IMR-90 (cell line): Measurements from ENCODE around the gene WASF3. TPM values are rescaled to one million over a fixed set of nuclear protein-coding genes. Genes with fewer than 3 reads are reported as not detected.

Experiments
- ATAC-seq: fragments of 200-7000 bp; cut with Tn5 transposase; 2 replicates; pipeline ENCODE4 v1.9.1; 2020; ENCODE audit warnings: low read depth, mild to moderate bottlenecking, moderate library complexity
- BruUV-seq: library from RNA; stranded (reverse); fragments of 400-500 nt; replicated peaks from 2 replicates; lab custom pipeline; 2021; lab: Mats Ljungman, UMichigan
- CTCF ChIA-PET: fragments of 300-600 bp; formaldehyde crosslinking; extraction: SDS; loops from one replicate; lab custom pipeline; 2021; ENCODE audit warnings: antibody characterized with exemption; lab: Yijun Ruan, JAX
- POLR2A ChIA-PET: fragments of 300-600 bp; sonication (Branson Sonifier 250); formaldehyde crosslinking; loops from one replicate; lab custom pipeline; 2022; ENCODE audit warnings: antibody characterized with exemption; ENCODE audit not compliant: unreplicated experiment; lab: Charles Lee
- DNase-seq: peaks from one replicate; pipeline ENCODE4 v3.0.0; 2013
- H2AFZ ChIP-seq: replicated peaks from 2 replicates; pipeline ENCODE3; 2013; ENCODE audit warnings: low read length, mild to moderate bottlenecking; ENCODE audit not compliant: poor library complexity
- H2AK5ac ChIP-seq: 2 replicates; pipeline ENCODE4 v1.6.1; 2013; ENCODE audit warnings: low read depth, low read length, inconsistent platforms
- H2AK9ac ChIP-seq: replicated peaks from 2 replicates; pipeline ENCODE3; 2013; ENCODE audit warnings: mild to moderate bottlenecking, low read depth, low read length, moderate library complexity; ENCODE audit not compliant: poor library complexity
- H2BK120ac ChIP-seq: 2 replicates; pipeline ENCODE4 v1.6.1; 2013; ENCODE audit warnings: low read depth, low read length, inconsistent platforms
- H2BK15ac ChIP-seq: 3 replicates; pipeline ENCODE4 v1.6.1; 2013; ENCODE audit warnings: low read depth, low read length, inconsistent platforms
- H2BK20ac ChIP-seq: 2 replicates; pipeline ENCODE4 v1.6.1; 2013; ENCODE audit warnings: low read depth, mild to moderate bottlenecking, inconsistent platforms, low read length, moderate library complexity
- H2BK5ac ChIP-seq: 2 replicates; pipeline ENCODE4 v1.6.1; 2013; ENCODE audit warnings: mild to moderate bottlenecking, low read depth, low read length, inconsistent platforms; ENCODE audit not compliant: poor library complexity, severe bottlenecking
- H3K14ac ChIP-seq: replicated peaks from 2 replicates; pipeline ENCODE4 v1.6.1; 2013; ENCODE audit warnings: low read depth, low read length, inconsistent platforms
- H3K18ac ChIP-seq: 2 replicates; pipeline ENCODE4 v1.6.1; 2013; ENCODE audit warnings: low read depth, low read length, control low read depth
- H3K23ac ChIP-seq: 2 replicates; pipeline ENCODE4 v1.6.1; 2013; ENCODE audit warnings: low read depth, low read length, inconsistent platforms
- H3K27ac ChIP-seq: 2 replicates; pipeline ENCODE4 v1.5.1; 2013; ENCODE audit warnings: mild to moderate bottlenecking, control low read depth, low read length; ENCODE audit not compliant: insufficient read depth
- H3K27me3 ChIP-seq: 2 replicates; pipeline ENCODE4 v1.6.1; 2013; ENCODE audit warnings: low read length; ENCODE audit not compliant: control insufficient read depth, insufficient read depth
- H3K36me3 ChIP-seq: 2 replicates; pipeline ENCODE4 v1.6.1; 2013; ENCODE audit warnings: low read length, mixed read lengths; ENCODE audit not compliant: control insufficient read depth, insufficient read depth
- H3K4ac ChIP-seq: 2 replicates; pipeline ENCODE4 v1.6.1; 2013; ENCODE audit warnings: low read depth, low read length, inconsistent platforms
- H3K4me1 ChIP-seq: 2 replicates; pipeline ENCODE4 v1.6.1; 2013; ENCODE audit warnings: low read length, mixed read lengths; ENCODE audit not compliant: control insufficient read depth, insufficient read depth
- H3K4me2 ChIP-seq: 2 replicates; pipeline ENCODE4 v1.6.1; 2013; ENCODE audit warnings: low read depth, mild to moderate bottlenecking, control low read depth, low read length, moderate library complexity
- H3K4me3 ChIP-seq: 2 replicates; pipeline ENCODE4 v1.5.1; 2013; ENCODE audit warnings: low read depth, mild to moderate bottlenecking, control low read depth, low read length, moderate library complexity; ENCODE audit not compliant: insufficient read depth
- H3K56ac ChIP-seq: 2 replicates; pipeline ENCODE4 v1.6.1; 2013; ENCODE audit warnings: low read length, inconsistent platforms; ENCODE audit not compliant: insufficient read depth; ENCODE audit errors: extremely low read depth
- H3K79me1 ChIP-seq, 2 experiments: 2 replicates each; pipeline ENCODE4 v1.6.1; 2013; ENCODE audit warnings: low read length in 2 of 2, inconsistent platforms in 1 of 2, low read depth in 1 of 2
- H3K9ac ChIP-seq: 2 replicates; pipeline ENCODE4 v1.6.1; 2013; ENCODE audit warnings: low read depth, low read length, control low read depth
- H3K9me1 ChIP-seq: 2 replicates; pipeline ENCODE4 v1.6.1; 2013; ENCODE audit warnings: low read length, inconsistent platforms; ENCODE audit not compliant: insufficient read depth
- H3K9me3 ChIP-seq: 2 replicates; pipeline ENCODE4 v1.6.1; 2013; ENCODE audit warnings: low read length; ENCODE audit not compliant: control insufficient read depth, insufficient read depth
- H4K20me1 ChIP-seq: 2 replicates; pipeline ENCODE4 v1.6.1; 2013; ENCODE audit warnings: low read length, inconsistent platforms; ENCODE audit not compliant: insufficient read depth
- H4K5ac ChIP-seq: 2 replicates; pipeline ENCODE4 v1.6.1; 2013; ENCODE audit warnings: mild to moderate bottlenecking, low read depth, low read length, control low read depth
- H4K8ac ChIP-seq, 2 experiments: 2 replicates each; pipeline ENCODE4 v1.6.1; 2013; ENCODE audit warnings: low read depth in 2 of 2, low read length in 2 of 2, control low read depth in 1 of 2, inconsistent platforms in 1 of 2
- H4K91ac ChIP-seq: 2 replicates; pipeline ENCODE4 v1.6.1; 2013; ENCODE audit warnings: low read depth, low read length, inconsistent platforms; ENCODE audit not compliant: insufficient read depth
- CHD1 ChIP-seq: IDR thresholded peaks from 2 replicates; pipeline ENCODE4 v1.6.1; 2012; ENCODE audit warnings: low read depth, low read length, improper control_type of control experiment
- CTCF ChIP-seq: conservative IDR thresholded peaks from 2 replicates; pipeline ENCODE4 v1.5.1; 2012; ENCODE audit warnings: mild to moderate bottlenecking, low read depth, low read length, improper control_type of control experiment
- FOS ChIP-seq: fragments of 150-350 bp; IDR thresholded peaks from 2 replicates; pipeline ENCODE4 v1.6.1; 2016; ENCODE audit warnings: low read depth, low read length
- MAFK ChIP-seq: IDR thresholded peaks from 2 replicates; pipeline ENCODE4 v1.6.1; 2012; ENCODE audit warnings: low read depth, low read length, improper control_type of control experiment
- MXI1 ChIP-seq: IDR thresholded peaks from 2 replicates; pipeline ENCODE4 v1.6.1; 2012; ENCODE audit warnings: low read depth, mild to moderate bottlenecking, low read length, moderate library complexity, borderline replicate concordance
- POLR2A ChIP-seq: IDR thresholded peaks from 2 replicates; pipeline ENCODE4 v1.6.1; 2012; ENCODE audit warnings: mild to moderate bottlenecking, low read depth, low read length
- WGBS, 2 experiments: methylation state at CpG; one replicate each; pipeline versions ENCODE4 v1.1.5 to v1.1.7; 2013; ENCODE audit warnings: missing lambda C conversion rate in 2 of 2; ENCODE audit not compliant: insufficient read length in 1 of 2; ENCODE audit errors: extremely low coverage in 2 of 2; 5-methylcytosine and 5-hydroxymethylcytosine counted together
- dilution Hi-C: fragments of 300-500 bp; cut with HindIII; formaldehyde crosslinking; loops from one replicate; pipeline ENCODE4 v1.14.3; 2018; ENCODE audit warnings: low sequenced_read_pairs; ENCODE audit not compliant: unreplicated experiment
- in situ Hi-C: fragments of 300-500 bp; cut with MboI; formaldehyde crosslinking; loops from 3 replicates; pipeline ENCODE4 v1.14.3; 2019; ENCODE audit warnings: low sequenced_read_pairs, inconsistent platforms, mixed read lengths
- intact Hi-C: fragments of 100-400 bp; cut with micrococcal nuclease; formaldehyde crosslinking; loops from 2 replicates; pipeline ENCODE4 v1.10.0; 2022
- polyA plus RNA-seq, 3 experiments: library from polyadenylated mRNA; depleted of rRNA; stranded (reverse); fragments of >200 nt; gene quantifications; 2 replicates each; pipeline ENCODE4 v1.2.3, GENCODE V29; 2012; ENCODE audit warnings: low replicate concordance in 1 of 3
- total RNA-seq: library from RNA; depleted of rRNA; stranded (reverse); fragments of >200 nt; gene quantifications from 2 replicates; pipeline ENCODE4 v1.2.3, GENCODE V29; 2012

WASF3 gene
- total and polyA plus RNA-seq, 2 of the 4 experiments (the other 2 are of a cell fraction) = 4.3 to 11.4 TPM

DNA sequence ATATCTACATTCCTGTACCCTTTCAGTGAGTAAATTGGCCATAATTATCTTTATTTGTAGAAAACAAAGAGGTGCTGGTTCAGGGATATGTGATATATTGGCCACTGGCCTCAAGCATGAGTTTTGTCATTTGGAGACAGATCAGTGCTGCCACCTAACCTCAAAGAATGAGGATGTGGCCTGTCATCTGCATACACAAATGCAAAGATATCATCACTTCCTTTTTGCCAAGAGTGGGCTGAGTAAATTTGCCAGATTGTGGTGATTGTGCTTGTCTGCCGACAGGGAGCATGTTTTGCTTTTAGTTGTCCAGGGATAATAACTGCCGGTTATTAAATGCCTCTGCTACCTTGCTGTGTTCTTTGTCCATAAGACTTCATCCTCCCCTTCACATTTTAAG is 44.2 kb downstream of the WASF3 start:
- Histone ChIP-seq H3K4me1 (peaks cover 16% of the 10 kb centered on the region), H3K14ac (no peak overlapping the region), H3K27ac (no peak overlapping the region), H2BK15ac (no peak overlapping the region), H3K79me1 (peaks cover 27 to 62% of the 10 kb centered on the region in 2 experiments), H4K8ac (0 out of 4 replicates have a peak overlapping the region, but pooled peaks of 1 of the 2 experiments have one; percentile 23), H3K23ac (peak overlapping the region; percentile 4; the same call in 1 of the 2 replicates), H2AK5ac (no peak overlapping the region), H2BK120ac (no peak overlapping the region), H3K4me3 (no peak overlapping the region), H3K27me3 (no peaks in the 10 kb centered on the region), H3K4me2 (peak overlapping the region; percentile 70), H2AK9ac (no peak overlapping the region), H3K9me1 (peaks cover 3% of the 10 kb centered on the region; the same call in 1 of the 2 replicates), H3K18ac (no peak overlapping the region), H3K9me3 (no peaks in the 10 kb centered on the region), H2BK20ac (no peak overlapping the region), H3K36me3 (no peaks in the 10 kb centered on the region), H3K4ac (no peak overlapping the region), H3K9ac (no peak overlapping the region), H2BK5ac (no peak overlapping the region), H3K56ac (no peak overlapping the region), H2AFZ (no peak overlapping the region), H4K91ac (no peak overlapping the region), H4K5ac (no peak overlapping the region), H4K20me1 (peaks cover 50% of the 10 kb centered on the region; the same call in 1 of the 2 replicates)
- DNase-seq = peak; percentile 59
- TF ChIP-seq MXI1 = no peak
- TF ChIP-seq MAFK = no peak; the same call in 1 of the 2 replicates
- TF ChIP-seq POLR2A = no peak
- TF ChIP-seq CHD1 = no peak
- TF ChIP-seq CTCF = 0 out of 2 replicates have a peak, but pooled peaks have one; percentile 15
- no peak for TF ChIP-seq FOS
- POLR2A ChIA-PET = no interaction called here
- dilution Hi-C loops = no loop called here
- no TSS peak for BruUV-seq
- peak; percentile 57 for ATAC-seq
- no CpG with 5 or more reads among the region's 2 CpGs for WGBS, 2 experiments
- in situ Hi-C loops = no loop called here
- CTCF ChIA-PET = no interaction called here
- intact Hi-C loops = no loop called here
